NT2/D1 (cell line): ENCODE measurements around the gene ADAMTS13.
"Not testable (repeated sequence)": the region's sequence is repeated elsewhere in the genome, so short reads cannot be mapped to it uniquely, and the experiment has no call there.

Experiments
- DNase-seq: peaks from one replicate; pipeline ENCODE4 v3.0.0-alpha.2; 2011; ENCODE audit warnings: low read depth, low spot score
- H3K27me3 ChIP-seq: 2 replicates; pipeline ENCODE4 v1.6.0; 2011; ENCODE audit warnings: mild to moderate bottlenecking; ENCODE audit not compliant: insufficient read length, insufficient read depth
- H3K36me3 ChIP-seq: 2 replicates; pipeline ENCODE4 v1.6.1; 2011; ENCODE audit warnings: mild to moderate bottlenecking, low read length, mixed read lengths; ENCODE audit not compliant: insufficient read depth, insufficient read length
- H3K4me1 ChIP-seq: 2 replicates; pipeline ENCODE4 v1.5.1; 2011; ENCODE audit not compliant: insufficient read depth, insufficient read length
- H3K4me3 ChIP-seq: 2 replicates; pipeline ENCODE4 v1.5.1; 2011; ENCODE audit warnings: low read depth; ENCODE audit not compliant: insufficient read length
- H3K9ac ChIP-seq: 2 replicates; pipeline ENCODE4 v1.6.0; 2011; ENCODE audit warnings: low read depth; ENCODE audit not compliant: insufficient read length
- H3K9me3 ChIP-seq: 2 replicates; pipeline ENCODE4 v1.5.1; 2011; ENCODE audit warnings: mild to moderate bottlenecking, low read length; ENCODE audit not compliant: insufficient read depth
- SUZ12 ChIP-seq: IDR thresholded peaks from 2 replicates; pipeline ENCODE4 v1.6.1; 2011; ENCODE audit not compliant: insufficient read length, insufficient read depth; ENCODE audit errors: extremely low read depth
- YY1 ChIP-seq: IDR thresholded peaks from 2 replicates; pipeline ENCODE4 v1.6.1; 2011; ENCODE audit not compliant: insufficient read length, insufficient read depth
- ZNF274 ChIP-seq: IDR thresholded peaks from 2 replicates; pipeline ENCODE4 v1.6.1; 2011; ENCODE audit warnings: mild to moderate bottlenecking, low read depth, low read length

Gene ADAMTS13

DNA sequence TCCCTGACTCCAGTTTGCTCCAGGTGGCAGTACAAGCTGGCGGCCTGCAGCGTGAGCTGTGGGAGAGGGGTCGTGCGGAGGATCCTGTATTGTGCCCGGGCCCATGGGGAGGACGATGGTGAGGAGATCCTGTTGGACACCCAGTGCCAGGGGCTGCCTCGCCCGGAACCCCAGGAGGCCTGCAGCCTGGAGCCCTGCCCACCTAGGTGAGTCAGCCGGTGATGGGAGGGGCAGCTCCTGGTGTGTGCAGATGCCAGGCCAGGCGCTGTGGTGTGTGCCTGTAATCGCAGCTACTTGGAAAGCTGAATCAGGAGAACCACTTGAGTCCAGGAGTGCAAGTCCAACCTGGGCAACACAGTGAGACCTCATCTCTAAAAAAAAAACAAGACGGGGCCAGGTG, 27.6 kb downstream of the ADAMTS13 start:
- no peak for DNase-seq
- H3K9me3 ChIP-seq = no peaks in the 10 kb centered on the region
- H3K4me1 ChIP-seq = peaks cover 4% of the 10 kb centered on the region
- no peaks in the 10 kb centered on the region for H3K27me3 ChIP-seq
- no peaks in the 10 kb centered on the region for H3K36me3 ChIP-seq
- H3K9ac ChIP-seq = no peak overlapping the region
- no peak for TF ChIP-seq SUZ12
- TF ChIP-seq ZNF274 = no peak
- TF ChIP-seq YY1 = no peak
- no peak overlapping the region for H3K4me3 ChIP-seq

DNA sequence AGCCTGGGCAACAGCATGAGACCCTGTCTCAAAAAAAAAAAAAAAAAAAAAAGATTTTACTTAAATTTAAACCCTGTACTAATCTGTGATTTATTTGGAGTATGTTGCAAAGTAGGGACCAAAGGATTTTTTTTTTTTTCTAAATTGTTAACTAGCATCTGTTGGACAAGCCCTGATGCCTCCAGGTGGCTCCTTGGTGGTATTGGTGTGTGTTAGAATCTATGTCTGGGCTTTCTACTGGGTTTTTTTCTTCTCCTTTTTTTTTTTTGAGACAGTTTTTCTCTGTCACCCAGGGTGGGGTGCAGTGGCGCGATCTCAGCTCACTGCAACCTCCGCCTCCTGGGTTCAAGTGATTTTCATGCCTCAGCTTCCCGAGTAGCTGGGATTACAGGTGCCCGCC, 29.7 kb downstream of the ADAMTS13 start:
- H3K4me1 ChIP-seq, H3K4me3 ChIP-seq, H3K9me3 ChIP-seq, H3K9ac ChIP-seq, H3K27me3 ChIP-seq, DNase-seq: not testable (repeated sequence)
- H3K36me3 ChIP-seq = peaks cover 15% of the 10 kb centered on the region

DNA sequence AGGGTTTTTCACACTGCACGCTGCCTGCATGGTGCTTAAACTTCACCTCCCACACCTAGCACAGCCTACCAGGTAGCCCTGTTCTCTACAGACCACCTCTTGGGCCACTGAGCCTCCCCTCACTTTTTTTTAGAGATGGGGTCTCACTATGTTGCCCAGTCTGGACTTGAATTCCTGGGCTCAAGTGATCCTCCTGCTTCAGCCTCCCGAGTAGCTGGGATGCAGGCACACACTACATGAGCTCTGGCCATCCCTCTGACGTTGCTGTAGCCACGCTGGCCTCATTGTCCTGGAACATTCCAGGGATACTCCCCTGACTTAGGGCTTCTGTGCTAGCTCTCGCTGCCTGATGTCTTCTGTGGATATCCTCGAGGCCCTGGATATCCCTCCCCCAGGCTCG, 30.4 kb downstream of the ADAMTS13 start:
- Histone ChIP-seq H3K9me3 (no peaks in the 10 kb centered on the region), H3K27me3 (no peaks in the 10 kb centered on the region), H3K4me1 (peaks cover 14% of the 10 kb centered on the region), H3K4me3 (no peak overlapping the region), H3K36me3 (peaks cover 15% of the 10 kb centered on the region), H3K9ac (no peak overlapping the region)
- no peak for DNase-seq
- TF ChIP-seq YY1 (no peak), ZNF274 (no peak), SUZ12 (no peak)

GRCh38 chr9:133453651-133454050, 31.5 kb downstream of the ADAMTS13 start:
- H3K9me3 ChIP-seq = no peaks in the 10 kb centered on the region
- H3K36me3 ChIP-seq = peaks cover 15% of the 10 kb centered on the region
- no peak overlapping the region for H3K4me3 ChIP-seq
- TF ChIP-seq SUZ12 (no peak), YY1 (no peak), ZNF274 (no peak)
- H3K27me3 ChIP-seq = no peaks in the 10 kb centered on the region
- no peak overlapping the region for H3K9ac ChIP-seq
- DNase-seq = no peak
- peaks cover 13% of the 10 kb centered on the region for H3K4me1 ChIP-seq

DNA sequence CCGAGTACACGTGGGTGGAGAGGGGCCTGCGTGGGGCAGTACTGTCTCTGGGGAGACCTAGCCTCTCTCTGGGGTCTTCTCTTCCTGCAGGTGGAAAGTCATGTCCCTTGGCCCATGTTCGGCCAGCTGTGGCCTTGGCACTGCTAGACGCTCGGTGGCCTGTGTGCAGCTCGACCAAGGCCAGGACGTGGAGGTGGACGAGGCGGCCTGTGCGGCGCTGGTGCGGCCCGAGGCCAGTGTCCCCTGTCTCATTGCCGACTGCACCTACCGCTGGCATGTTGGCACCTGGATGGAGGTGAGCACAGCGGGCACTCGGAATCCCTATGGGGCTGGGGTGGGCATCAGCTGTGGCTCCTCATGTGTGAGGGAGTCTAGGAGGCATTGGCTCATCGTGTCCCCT, 32.2 kb downstream of the ADAMTS13 start:
- Histone ChIP-seq H3K4me3 (no peak overlapping the region), H3K27me3 (no peaks in the 10 kb centered on the region), H3K9me3 (no peaks in the 10 kb centered on the region), H3K4me1 (peaks cover 12% of the 10 kb centered on the region), H3K9ac (no peak overlapping the region), H3K36me3 (peaks cover 15% of the 10 kb centered on the region)
- TF ChIP-seq YY1 (no peak), SUZ12 (no peak), ZNF274 (no peak)
- DNase-seq = no peak

DNA sequence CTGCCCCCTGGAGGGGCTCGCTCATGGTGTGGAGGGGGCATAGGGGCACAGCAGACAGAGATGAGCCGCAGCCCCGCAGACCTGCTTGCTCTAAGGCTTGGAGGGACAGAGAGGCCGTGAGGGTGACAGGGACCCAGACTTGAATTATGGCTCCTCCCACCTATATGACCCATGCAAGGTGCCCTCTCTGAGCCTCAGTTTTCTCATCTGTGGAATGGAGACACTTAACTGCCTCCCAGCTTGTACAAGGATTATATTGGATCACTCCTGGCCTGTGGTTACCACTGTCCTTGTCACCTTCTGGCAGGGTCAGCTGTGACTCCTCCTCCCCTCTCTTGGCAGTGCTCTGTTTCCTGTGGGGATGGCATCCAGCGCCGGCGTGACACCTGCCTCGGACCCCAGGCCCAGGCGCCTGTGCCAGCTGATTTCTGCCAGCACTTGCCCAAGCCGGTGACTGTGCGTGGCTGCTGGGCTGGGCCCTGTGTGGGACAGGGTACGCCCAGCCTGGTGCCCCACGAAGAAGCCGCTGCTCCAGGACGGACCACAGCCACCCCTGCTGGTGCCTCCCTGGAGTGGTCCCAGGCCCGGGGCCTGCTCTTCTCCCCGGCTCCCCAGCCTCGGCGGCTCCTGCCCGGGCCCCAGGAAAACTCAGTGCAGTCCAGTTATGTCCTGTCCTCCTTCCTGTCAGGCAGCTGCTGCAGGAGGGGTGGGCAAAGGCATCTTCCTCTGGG, 32.9 kb downstream of the ADAMTS13 start:
- TF ChIP-seq ZNF274 (no peak), YY1 (no peak), SUZ12 (no peak)
- no peaks in the 10 kb centered on the region for H3K9me3 ChIP-seq

DNA sequence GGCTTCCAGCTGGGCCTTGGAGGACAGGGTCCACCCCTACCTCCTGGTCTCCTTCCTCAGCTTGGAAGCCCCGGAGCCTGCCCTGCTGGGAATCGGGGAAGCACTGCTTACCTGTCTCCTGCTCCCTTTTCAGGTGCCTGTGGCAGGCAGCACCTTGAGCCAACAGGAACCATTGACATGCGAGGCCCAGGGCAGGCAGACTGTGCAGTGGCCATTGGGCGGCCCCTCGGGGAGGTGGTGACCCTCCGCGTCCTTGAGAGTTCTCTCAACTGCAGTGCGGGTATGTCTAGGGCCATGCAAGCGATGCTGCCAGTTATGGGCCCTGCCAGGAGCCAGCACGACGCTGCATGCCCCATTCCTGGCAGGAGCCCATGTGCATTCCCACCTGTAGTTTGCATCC, 33.8 kb downstream of the ADAMTS13 start:
- TF ChIP-seq ZNF274 (no peak), SUZ12 (no peak), YY1 (no peak)
- Histone ChIP-seq H3K9me3 (no peaks in the 10 kb centered on the region), H3K4me3 (no peak overlapping the region), H3K4me1 (peaks cover 14% of the 10 kb centered on the region), H3K27me3 (no peaks in the 10 kb centered on the region), H3K9ac (no peak overlapping the region), H3K36me3 (peaks cover 15% of the 10 kb centered on the region)
- no peak for DNase-seq

More for the DNA sequence above, 32.9 kb downstream of the ADAMTS13 start:
- DNase-seq = no peak
- H3K27me3 ChIP-seq = no peaks in the 10 kb centered on the region
- H3K9ac ChIP-seq = no peak overlapping the region
- H3K4me1 ChIP-seq = peaks cover 12% of the 10 kb centered on the region
- H3K36me3 ChIP-seq = peaks cover 15% of the 10 kb centered on the region
- H3K4me3 ChIP-seq = no peak overlapping the region
